Activated CD4-positive, alpha-beta T cell treated with anti-CD3 and anti-CD28 coated beads for 1 hour (primary cell): ENCODE measurements around the gene FRMD5.
"Not testable (repeated sequence)": the region's sequence is repeated elsewhere in the genome, so short reads cannot be mapped to it uniquely, and the experiment has no call there.

Experiments used
- DNase-seq: peaks from one replicate; pipeline ENCODE4 v3.0.0-alpha.2; 2020

FRMD5 gene

GRCh38 chr15:43881245-43881644 lies 313.8 kb downstream of the FRMD5 start:
- no peak for DNase-seq

DNA sequence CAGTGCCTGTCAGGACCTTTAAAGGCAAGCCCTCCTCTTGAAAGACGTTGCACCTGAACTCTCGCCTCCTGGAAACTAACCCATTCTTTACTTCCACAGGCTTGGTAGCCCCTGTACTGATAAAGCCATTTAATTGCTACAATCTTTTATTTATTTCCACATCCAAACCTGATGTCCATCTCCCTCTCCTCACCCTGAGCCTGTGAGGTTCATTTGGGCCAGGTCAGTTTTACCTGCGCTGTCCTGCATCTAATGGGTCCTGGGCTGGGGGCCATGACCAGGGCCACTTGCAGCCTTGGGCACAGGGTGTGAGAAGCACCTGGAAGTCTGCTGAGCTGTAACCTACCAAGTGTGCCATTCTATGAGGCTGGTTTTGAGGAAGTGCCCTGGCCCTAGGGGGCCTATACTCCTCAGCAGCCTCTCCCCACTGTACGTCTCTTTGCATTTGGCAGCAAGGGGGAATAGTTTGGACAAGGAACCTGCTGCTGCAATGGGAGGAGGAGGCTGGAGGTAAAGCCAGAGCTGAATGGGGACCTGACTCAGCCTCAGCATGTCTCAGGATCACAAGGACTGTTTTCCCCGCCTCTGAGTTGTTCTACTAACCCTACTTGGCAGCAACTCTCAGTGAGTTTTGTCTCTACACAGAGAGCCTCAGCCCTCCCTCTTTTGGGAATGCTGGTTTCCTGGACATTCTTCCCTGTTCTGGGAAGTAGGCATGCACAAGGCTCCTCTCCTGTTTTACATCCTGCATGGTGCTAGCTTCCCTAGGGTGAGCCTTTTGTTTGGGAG lies 314.5 kb downstream of the FRMD5 start:
- no peak for DNase-seq

DNA sequence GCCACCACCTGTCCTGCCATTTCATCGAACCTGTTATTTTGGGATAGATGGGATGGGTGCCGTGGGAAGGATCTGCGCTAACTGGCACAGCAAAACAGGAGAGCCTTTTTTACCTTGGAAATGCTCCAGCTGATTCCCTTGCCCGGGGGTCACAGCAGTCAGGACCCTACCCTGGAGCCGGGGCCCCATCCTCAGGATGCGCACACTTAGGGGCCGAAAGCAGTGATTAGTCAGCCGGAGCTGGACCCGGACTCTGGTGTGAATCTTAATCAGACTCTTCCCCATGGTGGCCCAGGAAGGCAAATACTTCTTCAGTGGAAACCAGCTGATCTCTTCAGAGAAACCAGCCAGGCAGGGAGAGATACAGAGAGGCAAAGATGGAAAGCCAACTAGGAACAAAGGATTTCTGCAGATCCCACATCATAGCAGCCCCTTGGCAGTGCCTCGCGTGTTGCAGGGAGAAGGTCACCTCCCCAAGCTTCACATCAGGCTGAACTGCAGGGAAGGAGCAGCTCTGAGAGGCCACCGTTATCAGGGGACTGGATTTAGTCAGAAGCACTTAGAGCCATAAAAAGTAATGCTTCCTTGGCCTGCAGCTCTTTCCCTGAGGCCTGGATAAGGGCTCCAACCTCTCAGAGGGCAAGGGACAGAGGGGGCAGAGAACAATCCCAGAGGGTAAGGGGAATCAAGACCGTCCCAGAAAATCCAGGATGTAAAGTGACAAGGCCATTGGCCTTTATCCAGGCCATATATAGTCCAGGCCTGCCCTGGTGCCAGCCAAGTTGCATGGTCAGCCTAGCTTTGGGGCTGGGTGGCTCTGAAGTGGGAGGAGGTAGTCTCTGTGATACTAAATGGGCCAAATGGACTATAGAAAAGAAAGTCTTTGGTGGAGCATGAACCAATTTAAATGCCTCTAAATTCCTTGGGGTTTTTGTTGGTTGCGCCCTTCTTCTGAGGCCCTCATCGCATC lies 315.4 kb downstream of the FRMD5 start:
- DNase-seq = no peak

GRCh38 chr15:43878446-43878845 lies 316.6 kb downstream of the FRMD5 start:
- DNase-seq = no peak

DNA sequence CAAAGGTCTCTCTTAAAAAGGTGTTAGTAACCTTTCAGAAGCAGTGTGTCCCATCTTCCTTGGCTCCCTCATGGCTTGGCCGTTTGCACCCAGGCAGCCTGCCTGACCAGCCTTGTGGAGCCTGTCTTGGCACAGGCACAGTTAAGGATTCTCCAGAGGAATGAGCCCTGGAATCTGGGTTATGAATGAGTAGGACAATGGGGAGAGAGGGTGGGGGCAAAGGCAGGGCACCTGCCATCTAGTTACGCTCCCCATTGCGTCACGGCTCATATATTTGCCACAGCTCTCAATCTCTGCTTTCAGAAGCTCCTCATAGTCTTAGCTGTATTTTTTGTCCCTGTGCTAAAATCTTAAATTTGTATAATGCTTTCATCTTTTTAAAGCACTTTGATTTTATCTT lies 317.7 kb downstream of the FRMD5 start:
- DNase-seq = no peak

- no peak for DNase-seq
These were observed 318.2 kb downstream of the FRMD5 start for GRCh38 chr15:43876872-43877271.

DNA sequence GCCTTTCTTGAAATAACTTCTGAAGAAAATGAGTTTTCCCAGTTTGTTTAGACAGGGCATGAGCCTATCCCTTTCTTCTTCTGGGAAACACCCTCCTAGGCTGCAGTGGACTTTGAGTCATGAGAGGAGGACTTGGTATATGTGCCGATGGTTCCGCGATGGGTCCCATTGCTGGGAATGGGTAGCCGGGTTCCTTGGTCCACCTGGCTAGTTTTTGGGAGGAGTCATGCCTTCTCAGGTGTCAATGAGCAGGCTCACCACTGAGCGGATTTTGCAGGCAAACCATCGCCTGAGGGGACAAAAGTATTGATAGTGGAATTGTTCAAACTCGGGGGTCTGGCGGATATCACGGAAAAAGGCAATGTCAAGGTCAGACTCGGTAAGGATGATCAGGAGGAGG lies 321.4 kb downstream of the FRMD5 start:
- DNase-seq = no peak

DNA sequence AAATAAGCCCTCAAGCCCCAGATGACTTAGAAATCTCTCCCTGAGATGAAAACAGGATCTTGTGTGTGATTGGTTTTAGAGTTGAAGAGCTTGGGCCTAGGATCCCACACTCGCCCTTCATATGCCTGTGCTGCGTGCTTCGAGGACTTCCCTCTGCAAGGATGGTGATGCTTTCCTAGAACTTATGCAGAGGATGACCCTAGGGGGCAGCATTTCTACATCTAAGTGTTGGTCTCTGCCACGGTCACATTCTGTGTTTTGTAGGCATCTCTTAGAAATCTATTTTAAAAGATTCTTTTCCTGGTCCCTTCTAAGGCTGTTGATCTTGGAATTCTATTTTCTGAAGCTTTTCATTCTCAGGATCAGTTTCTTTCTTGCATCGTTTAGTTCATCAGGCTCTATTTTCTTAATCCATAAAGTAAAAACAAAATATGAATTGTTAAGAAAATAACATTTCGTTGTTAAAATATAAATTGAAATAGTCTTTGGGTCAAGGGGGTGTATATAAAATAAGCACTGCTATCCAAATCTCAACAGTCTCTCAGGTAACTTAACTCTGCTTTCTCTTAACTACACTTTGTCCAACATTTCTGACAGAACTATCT lies 322.6 kb downstream of the FRMD5 start:
- DNase-seq = no peak

- DNase-seq = no peak
These were observed 323.2 kb downstream of the FRMD5 start for GRCh38 chr15:43871835-43872234.

DNA sequence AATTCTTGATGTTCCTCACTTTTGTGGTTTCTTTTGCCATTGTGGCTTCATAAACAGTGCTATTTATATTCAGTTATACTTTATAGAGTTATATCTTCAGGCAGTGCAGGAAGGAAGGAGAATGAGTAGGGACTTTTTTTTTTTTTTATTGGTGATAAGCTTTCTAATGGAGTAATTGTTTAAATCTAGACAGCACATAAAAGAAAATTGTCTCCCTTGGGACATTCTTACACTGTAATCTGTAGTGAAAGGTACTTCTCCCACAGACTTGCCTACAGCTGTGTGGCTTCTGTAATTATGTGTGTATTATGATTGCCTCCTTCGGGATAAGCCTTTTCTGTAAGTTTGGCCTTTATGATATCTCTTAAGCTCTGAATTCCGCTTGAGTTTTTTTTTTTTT lies 326.7 kb downstream of the FRMD5 start:
- no peak for DNase-seq

DNA sequence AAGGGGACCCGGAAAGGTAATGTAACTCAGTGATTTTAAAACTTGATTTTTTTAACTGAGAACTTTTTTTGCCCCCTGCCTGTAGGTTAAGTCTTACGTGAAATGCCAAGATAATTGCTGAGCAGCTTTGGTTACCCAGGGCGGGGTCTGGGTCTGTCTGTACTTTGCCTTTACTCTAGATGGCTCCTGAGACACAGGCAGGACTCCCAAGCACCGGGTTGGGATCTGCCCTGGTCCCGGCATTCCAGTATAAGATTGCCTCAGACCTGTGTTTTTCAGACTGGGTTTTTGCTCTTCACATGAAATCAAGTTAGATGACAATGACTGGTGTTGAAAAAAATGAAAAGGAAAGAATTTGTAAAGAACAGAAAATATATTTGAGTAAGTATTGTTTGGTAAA lies 328.0 kb downstream of the FRMD5 start:
- no peak for DNase-seq

GRCh38 chr15:43866636-43867035 lies 328.4 kb downstream of the FRMD5 start:
- not testable (repeated sequence) for DNase-seq

GRCh38 chr15:43859546-43859945 lies 335.5 kb downstream of the FRMD5 start:
- no peak for DNase-seq

DNA sequence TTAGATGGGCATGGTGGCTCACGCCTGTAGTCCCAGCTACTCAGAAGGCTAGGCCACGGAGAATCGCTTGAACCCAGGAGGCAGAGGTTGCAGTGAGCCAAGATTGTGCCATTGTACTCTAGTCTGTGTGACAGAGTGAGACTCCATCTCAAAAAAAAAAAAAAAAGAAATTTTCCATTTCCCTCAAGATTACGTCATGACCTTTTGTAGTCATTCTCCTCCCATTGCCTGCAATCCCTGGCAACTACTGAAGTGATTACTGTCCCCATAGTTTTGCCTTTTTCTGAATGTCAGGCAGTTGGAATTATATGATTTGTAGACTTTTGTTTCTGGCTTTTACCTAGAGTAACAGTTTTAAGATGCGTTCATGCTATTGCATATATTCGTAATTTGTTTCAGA lies 340.3 kb downstream of the FRMD5 start:
- no peak for DNase-seq

DNA sequence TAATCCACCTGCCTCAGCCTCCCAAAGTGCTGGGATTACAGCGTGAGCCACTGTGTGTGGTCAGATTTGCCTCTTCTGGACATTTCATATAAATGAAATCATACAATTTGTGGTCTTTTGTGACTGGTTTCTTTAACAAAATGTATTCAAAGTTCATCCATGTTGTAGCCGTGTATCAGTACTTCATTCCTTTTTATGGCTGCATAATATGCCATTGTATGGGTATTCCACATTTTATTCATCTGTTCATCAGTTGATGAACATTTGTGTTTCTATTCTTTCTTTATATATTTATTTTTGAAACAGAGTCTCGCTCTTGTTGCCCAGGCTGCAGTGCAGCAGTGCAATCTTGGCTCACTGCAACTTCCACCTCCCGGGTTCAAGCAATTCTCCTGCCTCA lies 342.5 kb downstream of the FRMD5 start:
- no peak for DNase-seq

DNA sequence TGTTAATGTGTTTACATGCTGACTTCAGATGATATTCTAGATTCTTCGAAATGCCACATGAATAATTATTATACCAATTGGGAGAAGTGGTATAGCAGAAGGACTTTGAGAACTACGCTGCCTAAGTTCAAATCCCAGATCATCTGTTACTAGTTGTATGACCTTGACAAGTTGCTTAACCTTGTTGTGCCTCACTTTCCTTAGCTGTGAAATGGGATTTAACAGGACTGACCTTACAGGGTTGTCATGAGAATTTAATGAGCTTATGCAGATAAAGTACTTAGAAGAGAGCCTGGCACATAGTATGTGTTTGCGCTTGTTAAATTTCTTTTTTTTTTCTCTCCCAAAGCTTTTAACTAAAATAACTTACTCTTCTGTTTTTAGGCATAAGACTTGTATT lies 343.8 kb downstream of the FRMD5 start:
- DNase-seq = no peak

DNA sequence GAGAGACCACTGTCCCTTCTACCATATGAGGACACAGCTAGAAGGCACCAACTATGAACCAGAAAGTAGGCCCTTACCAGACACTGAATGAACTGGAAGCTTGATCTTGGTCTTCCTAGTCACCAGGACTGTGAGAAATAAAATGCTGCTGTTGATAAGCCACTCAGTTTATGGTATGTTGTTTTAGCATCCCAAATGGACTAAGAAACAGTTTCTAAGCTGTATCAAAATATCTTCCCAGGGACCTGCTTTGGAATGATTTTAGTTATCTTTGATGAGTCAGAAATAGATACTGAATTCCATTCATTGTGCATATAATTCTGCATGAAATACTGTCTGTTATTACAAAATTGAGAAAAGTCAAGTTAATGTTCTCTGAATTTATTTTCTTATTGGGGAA lies 349.6 kb downstream of the FRMD5 start:
- no peak for DNase-seq

DNA sequence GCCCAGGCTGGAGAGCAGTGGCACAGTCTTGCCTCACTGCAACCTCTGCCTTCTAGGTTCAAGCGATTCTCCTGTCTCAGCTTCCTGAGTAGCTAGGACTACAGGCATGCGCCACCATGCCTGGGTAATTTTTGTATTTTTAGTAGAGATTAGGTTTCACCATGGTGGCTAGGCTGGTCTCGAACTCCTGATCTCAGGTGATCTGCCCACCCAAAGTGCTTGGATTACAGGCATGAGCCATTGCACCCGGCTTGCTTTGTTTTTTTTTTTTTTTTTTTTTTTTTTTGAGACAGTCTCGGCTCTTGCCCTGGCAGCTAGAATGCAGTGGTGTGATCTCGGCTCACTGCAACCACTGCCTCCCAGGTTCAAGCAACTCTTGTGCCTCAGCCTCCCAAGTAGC lies 362.6 kb downstream of the FRMD5 start:
- not testable (repeated sequence) for DNase-seq

DNA sequence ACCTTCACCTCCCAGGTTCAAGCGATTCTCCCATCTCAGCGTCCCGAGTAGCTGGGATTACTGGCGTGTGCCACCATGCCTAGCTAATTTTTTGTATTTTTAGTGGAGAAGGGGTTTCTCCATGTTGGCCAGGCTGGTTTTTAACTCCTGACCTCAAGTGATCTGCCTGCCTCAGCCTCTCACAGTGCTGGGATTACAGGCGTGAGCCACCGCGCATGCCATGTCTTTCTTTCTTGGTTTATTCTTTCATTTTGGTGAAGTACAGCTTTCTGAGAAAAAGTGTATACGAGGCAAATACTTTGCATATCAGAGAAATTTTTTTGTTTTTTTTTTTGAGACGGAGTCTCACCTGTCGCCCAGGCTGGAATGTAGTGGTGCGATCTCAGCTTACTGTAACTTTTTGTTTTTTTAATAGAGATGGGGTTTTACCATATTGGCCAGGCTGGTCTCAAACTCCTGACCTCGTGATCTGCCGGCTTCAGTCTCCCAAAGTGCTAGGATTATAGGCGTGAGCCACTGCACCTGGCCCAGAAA lies 363.5 kb downstream of the FRMD5 start:
- not testable (repeated sequence) for DNase-seq

- DNase-seq = not testable (repeated sequence)
These were observed 364.3 kb downstream of the FRMD5 start for GRCh38 chr15:43830691-43831275.

GRCh38 chr15:43829951-43830540 lies 365.0 kb downstream of the FRMD5 start:
- DNase-seq = not testable (repeated sequence)

- no peak for DNase-seq
These were observed 366.9 kb downstream of the FRMD5 start for GRCh38 chr15:43828061-43828657.
